HG02610 (cell line): ENCODE results near the gene SLC7A14.

Experiments
- ATAC-seq: cut with Tn5 transposase; IDR thresholded peaks from one replicate; pipeline ENCODE4 v1.9.1; 2021; ENCODE audit warnings: mild to moderate bottlenecking, moderate library complexity; ENCODE audit not compliant: unreplicated experiment

The SLC7A14 gene

DNA sequence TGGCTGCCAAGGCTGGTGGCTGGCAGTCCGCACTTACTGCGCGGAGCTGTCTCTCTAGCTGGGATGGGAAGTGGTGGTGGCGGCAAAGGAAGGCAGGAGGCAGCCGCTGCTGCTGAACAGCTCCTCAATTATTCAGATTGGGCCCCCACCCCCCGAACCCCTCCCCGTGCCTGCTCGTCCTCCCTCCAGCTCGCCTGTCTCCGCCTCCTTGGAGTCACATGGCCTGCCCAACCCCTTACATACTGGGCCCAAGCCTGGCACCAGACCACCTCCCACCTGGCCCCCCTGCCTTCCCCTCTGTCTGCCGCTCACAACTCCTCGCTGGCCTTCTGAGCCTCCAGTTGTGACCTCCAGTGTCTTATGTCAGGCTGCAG lies at the start of gene SLC7A14:
SLC7A14 (minus strand) TSS at position 139 of the 374 bp plus-strand sequence. CDS start 59,139 bp downstream, outside the sequence.
- no peak for ATAC-seq

GRCh38 chr3:170635385-170635735 lies 49.5 kb upstream of the SLC7A14 start:
- ATAC-seq: no peak

DNA sequence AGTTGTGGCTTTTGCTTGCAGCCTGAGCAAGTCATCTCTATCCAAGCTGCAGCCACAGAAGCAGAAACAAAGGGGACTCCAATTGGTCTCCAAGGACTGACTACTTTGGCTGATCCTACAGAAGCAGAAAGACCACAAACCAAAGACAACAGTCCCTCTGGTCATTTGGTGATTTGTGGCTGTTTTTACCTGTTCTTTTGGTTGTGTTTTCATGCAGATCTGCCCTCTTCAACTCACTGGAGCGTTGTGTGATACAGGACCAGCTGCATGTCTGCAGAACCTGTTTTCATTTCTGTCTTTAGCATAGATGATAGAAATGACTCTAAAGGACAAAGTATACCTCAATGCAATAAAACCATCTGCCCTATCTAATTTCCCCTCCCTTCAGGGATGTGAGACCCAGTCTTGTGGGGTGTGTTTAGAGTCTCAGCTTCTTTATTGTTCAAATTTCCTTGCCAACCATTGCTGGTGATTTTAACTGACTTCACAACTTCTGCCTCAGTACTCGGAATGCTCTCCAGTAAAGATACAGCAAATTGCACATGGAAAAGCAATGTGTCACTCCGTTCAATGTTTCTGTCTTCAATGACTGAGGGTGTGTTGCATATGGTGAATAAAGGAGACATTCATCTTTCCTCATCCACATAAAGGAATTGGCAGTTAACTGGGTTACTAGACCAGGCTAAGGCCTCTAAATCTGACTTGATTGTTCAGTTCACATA lies 48.9 kb upstream of the SLC7A14 start:
- ATAC-seq: peak; percentile 82

- ATAC-seq: no peak
Measured at GRCh38 chr3:170633573-170633972, 47.7 kb upstream of the SLC7A14 start.

DNA sequence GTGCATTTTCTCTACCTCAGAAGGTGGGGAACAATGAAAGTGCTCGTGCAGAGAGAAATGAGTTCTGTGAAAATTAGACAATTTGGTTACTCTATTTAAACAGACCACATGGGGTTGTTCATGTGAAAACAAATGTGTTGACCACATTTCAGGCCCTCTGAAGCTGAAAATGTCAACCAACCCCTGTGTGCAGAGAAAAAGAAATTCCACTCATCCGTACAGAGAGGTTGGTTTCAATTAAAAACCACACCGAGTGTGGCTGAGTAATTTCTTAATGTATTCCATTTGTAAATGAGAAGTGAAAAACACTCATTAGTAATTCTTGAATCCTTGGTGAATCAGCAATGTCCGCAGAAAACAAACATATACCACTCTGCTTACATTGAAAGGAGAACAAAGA lies 46.9 kb upstream of the SLC7A14 start:
- peak; percentile 76 for ATAC-seq

DNA sequence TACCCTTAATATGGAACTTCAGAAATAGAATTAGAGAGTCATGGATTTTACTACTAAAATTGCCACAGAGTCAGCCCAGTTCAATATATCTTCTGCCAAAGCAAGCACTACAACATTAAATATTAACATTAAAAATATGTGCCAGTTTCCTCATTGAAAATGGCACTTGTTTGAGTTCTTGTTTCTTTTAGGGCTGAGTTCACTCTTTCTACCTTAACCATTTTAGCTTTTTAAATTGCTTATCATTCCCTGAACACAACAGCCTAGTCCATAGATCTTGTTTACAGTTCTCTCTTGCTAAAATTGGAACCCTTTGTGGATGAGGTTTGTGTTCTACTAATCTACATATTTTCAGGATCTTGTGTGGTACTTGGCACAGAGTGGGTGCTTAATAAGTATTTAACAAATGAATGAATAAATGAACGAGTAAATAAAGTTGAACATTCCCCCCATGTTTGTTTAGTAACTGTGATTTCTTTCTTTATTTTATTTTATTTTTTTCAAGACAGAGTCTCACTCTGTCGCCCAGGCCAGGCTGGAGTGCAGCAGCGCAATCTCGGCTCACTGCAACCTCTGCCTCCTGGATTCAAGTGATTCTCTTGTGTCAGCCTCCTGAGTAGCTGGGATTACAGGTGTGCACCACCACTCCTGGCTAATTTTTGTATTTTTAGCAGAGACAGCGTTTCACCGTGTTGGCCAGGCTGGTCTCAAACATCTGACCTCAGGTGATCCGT lies 46.0 kb upstream of the SLC7A14 start:
- no peak for ATAC-seq

DNA sequence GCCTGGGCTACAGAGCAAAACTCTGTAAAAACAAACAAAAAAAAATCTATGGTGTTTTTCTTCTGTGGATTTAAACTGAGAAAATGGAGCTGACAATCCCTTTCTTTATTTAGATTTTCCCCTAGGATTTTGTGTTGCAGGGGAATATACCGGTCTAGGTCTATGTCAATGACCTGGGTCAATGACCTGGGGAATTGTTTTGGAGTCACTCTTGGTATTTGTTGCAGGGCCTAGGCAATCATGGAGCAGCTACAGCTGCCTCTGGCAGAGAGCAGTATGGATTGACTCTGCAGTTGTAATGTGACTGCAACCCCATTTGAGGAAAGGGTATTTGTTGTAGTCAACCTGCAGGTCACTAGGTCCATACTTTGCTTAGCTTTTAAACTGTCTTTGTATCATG lies 37.6 kb upstream of the SLC7A14 start:
- no peak for ATAC-seq

GRCh38 chr3:170622369-170623159 lies 36.7 kb upstream of the SLC7A14 start:
- no peak for ATAC-seq

GRCh38 chr3:170621256-170621655 lies 35.4 kb upstream of the SLC7A14 start:
- ATAC-seq: no peak

DNA sequence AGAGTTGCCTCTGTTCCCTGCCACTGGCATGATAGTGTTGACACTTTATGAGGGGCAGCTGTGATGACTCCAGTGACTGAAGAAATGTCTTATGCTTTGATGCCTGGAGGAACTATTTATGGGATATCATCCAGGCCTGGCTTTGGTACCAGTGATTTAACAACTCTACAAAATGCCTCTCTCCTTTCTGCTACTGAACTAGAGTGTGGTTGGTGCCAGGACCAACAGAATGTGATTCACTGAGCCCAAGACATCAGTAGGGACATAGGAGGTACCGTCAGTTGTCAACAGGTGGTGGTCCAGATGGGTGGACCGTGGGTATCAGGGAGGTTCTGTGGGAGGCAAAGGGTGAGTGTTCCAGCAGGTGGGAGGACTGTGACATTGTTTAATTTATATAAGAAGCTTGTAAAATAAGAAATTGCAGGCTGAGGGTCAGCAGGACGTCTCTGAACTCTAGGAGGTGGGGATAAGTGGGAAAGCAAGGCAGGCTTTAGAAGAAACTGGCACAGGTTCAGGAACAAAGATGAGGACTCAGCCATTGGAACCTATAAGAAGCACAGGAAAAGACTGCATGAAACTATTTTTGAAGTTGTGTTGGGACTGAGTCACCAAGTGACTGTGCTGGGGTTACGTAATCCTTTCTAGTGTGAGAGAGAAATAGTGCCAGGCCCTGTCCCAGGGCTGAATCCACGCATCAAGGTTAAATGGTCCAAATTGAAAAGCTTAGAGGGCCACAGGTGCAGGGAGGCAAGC lies 28.5 kb upstream of the SLC7A14 start:
- no peak for ATAC-seq

GRCh38 chr3:170611751-170612150 lies 25.9 kb upstream of the SLC7A14 start:
- ATAC-seq: no peak

GRCh38 chr3:170610321-170610884 lies 24.5 kb upstream of the SLC7A14 start:
- ATAC-seq: no peak

DNA sequence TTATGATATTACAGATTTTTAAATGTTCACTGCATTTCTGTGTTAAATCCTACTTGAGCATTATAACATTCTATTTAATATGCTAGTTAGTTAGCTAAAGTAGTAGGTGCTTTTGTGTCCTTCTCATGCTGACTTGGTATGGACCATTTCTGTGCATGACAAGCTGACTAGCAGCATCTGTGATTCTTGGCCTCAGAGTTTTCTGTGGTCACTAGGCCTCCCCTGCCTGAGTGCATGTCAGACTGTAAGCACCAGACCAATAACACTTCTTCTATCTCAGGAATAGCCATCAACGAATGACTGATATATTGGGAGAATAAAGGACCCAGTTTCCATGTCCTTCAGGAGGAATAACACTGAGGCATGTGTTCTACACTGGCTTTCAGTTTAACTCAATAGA lies 22.6 kb upstream of the SLC7A14 start:
- no peak for ATAC-seq

DNA sequence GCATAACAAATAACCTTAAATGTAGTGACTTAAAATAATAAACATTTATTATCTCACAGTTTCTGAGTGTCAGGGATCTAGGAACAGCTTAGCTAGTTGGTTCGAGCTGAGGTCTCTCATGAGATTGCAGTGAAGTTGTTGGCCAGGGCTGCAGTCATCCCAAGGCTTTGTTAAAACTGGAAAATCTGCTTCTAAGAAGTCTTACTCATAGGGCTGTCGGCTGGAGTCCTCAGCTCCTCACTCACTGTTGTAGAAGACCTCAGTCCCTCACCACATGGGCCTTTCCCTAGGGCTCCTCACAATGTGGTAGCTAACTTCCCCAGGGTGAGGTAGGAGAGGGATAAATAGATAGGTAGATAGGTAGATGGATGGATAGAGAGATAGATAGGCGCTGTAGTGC lies 20.8 kb upstream of the SLC7A14 start:
- no peak for ATAC-seq

DNA sequence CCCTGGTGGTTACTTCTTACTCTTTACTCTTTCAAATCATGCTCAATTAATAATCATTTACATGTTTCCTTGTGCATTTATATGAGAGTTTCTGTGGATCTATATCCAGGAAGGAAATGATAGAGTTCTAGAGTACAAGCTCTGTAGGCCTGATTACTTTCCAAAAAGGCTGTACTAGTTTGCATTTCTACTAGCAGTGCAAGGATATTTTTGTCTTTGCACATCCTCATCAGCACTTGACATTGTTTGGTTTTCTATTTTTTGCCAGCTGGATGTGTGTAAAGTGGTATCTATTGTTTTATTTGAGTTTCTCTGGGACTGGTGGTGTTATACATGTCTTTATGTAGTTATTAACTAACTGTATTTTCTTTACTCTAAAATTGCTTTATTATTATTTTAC lies 19.6 kb upstream of the SLC7A14 start:
- no peak for ATAC-seq

- no peak for ATAC-seq
Measured at GRCh38 chr3:170603770-170604510, 18.1 kb upstream of the SLC7A14 start.

DNA sequence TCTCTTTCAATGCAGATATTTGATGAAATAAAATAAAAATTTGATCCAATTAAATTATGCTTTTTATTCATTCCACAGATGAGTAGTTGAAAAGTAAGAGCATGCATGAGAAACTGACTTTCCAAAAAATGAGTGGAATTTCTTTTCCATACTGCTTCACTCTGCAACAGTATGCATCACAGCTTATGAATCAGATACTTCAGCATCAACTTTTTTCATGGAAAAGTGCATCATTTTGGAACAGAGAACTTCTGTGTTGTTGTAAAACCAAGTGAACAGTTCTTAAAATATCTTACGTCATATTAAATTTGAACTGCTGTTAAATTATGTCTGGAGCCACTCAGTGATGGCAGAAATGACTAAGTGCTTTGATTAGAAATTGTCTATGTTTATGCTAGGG lies 16.7 kb upstream of the SLC7A14 start:
- ATAC-seq: no peak

DNA sequence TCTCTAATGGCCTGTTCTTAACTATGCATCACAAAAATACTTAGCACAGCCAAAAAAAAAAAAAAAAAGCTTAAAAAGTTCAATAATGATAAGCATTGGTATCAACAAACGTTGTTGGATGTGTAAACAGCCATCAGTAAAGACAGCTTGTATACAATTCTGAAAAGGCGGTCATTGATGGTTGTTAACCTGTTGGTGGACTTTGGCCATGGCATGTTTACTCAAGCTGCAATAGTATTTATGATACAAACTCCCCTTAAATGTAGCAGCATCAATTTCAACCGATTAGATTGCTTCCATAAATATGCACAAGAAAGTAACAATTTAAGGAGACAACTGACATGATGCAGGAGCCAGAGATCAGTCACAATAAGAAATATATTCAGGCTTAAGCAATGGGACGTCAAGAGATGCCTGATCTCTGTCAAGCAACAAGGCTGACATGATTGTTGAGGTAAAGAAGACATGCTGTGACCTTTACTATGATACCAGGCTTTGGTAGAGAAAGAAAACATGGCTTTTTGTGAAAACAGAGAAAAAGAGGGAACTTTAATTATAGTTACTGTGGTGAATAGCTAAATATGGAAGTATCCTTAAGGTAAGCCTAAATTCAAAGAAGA lies 14.2 kb upstream of the SLC7A14 start:
- no peak for ATAC-seq

GRCh38 chr3:170599091-170599490 lies 13.2 kb upstream of the SLC7A14 start:
- no peak for ATAC-seq

DNA sequence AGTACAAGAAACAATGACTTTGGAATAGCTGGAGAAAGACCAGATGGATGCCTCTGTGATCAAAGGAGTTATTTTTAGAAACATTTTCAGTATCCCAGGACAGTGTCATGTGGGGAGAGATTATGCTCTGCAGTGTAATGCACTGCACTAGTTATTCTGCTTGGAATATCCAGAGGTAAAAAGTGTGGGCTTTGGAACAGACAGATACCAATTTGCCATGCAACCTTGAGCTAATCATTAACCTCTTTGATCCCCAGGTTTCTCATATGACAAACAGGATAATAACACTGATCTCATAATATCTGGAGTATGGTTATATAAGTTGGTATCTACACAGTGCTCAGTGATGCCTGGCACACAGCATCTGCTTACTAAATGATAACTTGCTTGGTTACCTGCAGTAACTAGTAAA lies 12.2 kb upstream of the SLC7A14 start:
- no peak for ATAC-seq
